GM12872 (cell line): ENCODE data around the gene ZNF90.

Experiments
- CTCF ChIP-seq: IDR thresholded peaks from 3 replicates; pipeline ENCODE4 v1.5.1; 2011; ENCODE audit warnings: low read depth, mild to moderate bottlenecking, low read length, moderate library complexity; ENCODE audit not compliant: insufficient read depth

ZNF90 gene

DNA sequence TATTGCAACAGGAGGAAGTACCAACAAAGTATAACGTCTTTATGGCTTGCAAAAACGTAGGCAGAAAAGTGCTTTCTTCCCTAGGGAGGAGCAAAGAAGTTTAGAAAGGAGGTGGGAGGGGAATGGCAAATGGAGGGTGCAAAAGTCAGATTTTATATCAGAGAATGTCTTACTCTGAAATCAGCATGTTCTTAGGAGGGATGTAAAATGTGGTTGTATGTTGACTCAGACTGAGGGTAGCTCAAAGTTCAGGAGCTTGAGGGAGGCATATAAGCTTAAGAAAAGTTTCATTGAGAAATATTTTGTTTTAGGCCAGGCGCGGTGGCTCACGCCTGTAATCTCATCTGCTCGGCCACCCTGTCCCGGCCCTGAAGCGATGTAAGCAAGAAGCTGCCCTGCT lies 1.7 kb downstream of the ZNF90 start:
- no peak for TF ChIP-seq CTCF

- no peak for TF ChIP-seq CTCF
Measured at GRCh38 chr19:20080656-20081055, 2.9 kb downstream of the ZNF90 start.

- TF ChIP-seq CTCF = no peak
Measured at GRCh38 chr19:20102097-20102496, 24.3 kb downstream of the ZNF90 start.

DNA sequence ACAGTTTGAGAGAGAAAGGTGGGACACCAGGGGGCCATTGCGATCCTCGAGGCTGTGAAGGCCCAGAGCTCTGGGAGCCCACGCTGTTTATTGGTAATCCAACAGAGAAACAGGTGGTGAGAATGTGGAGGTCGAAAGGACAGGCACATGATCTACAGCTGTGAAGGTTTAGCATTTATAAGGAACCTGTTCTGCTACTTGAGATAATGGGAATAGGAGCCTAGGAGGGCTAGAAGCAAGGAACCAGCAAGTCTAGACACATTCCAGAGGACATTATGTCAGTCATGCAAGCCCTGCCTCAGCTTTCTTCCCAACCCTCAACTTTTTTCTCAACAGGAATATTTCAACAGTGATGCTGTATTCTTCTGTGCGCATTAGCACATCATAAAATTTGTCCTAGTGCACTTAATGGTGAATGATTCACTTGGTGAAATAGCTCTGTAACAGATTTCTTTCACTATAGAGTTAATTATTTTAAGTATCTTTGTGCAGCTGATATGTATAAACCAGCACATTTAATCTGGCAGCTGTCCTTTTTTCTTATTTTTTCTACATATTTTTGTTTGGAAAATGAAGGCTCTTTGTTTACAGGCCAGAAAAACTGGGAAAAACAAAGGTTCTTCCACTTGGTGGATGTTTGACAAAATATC lies 25.4 kb downstream of the ZNF90 start:
- no peak for TF ChIP-seq CTCF

GRCh38 chr19:20107301-20107700 lies 29.5 kb downstream of the ZNF90 start:
- TF ChIP-seq CTCF = no peak

DNA sequence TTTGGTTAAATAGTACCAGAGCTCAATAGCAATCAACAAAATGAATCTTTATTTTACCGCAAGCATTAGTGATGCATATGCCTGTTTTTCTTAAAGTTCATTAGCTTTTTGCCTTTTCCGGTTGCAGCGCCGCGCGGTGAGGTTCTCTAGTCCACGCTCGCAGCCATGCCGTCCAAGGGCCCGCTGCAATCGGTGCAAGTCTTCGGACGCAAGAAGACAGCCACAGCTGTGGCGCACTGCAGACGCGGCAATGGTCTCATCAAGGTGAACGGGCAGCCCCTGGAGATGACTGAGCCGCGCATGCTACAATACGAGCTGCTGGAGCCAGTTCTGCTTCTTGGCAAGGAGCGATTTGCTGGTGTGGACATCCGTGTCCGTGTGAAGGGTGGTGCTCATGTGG lies 47.1 kb downstream of the ZNF90 start:
- no peak for TF ChIP-seq CTCF

DNA sequence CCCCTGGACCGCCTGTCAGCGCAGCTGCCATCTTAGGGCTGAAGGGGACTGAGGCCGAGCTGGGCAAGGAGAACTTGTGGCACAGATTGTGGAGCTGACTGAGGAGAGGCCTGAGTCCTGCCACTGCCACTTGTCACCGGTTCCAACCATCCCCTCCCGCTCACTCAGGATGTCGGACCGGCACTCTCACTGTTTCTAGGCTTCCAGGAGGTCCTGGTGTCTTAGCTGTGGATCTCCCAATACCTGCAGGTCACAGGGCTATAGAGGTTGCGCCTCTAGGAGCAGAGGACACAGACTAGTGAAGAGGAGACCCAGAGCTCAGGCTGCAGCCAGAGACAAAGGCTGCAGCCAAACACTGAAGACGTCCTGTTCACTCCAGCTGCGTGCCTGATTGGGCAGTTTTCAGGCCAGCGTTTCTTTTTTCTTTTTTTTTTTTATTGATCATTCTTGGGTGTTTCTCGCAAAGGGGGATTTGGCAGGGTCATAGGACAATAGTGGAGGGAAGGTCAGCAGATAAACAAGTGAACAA lies 73.9 kb downstream of the ZNF90 start:
- TF ChIP-seq CTCF = no peak
